Stomach (tissue), 9 donors: Measurements from ENCODE around the gene EDEM2. TPM values are rescaled to one million over a fixed set of nuclear protein-coding genes. Genes with fewer than 3 reads are reported as not detected.

Source experiments
- DNase-seq, 2 donors: peaks; one replicate each; pipeline versions ENCODE4 v3.0.0 to v3.0.0-alpha.2; 2013 to 2019
- H3K27ac ChIP-seq, 5 donors: fragments of 200-600 bp in 4 of 5; sonication (generic) in 4 of 5; one replicate each; pipeline ENCODE4 v1.5.1; 2013 to 2019; ENCODE audit warnings: mild to moderate bottlenecking in 1 of 5, moderate library complexity in 1 of 5
- H3K27me3 ChIP-seq, 3 donors: fragments of 200-600 bp; sonication (generic); one replicate each; pipeline ENCODE4 v1.5.1; 2017 to 2019; ENCODE audit warnings: mixed run types in 1 of 3
- H3K36me3 ChIP-seq, 4 donors: fragments of 200-600 bp; sonication (generic); 1 replicate in 3 of 4; 2 replicates in 1 of 4; pipeline ENCODE4 v1.5.1; 2016 to 2019
- H3K4me1 ChIP-seq, 4 donors: fragments of 200-600 bp; sonication (generic); one replicate each; pipeline ENCODE4 v1.5.1; 2016 to 2019
- H3K4me3 ChIP-seq, 4 donors: fragments of 200-600 bp; sonication (generic) in 3 of 4; one replicate each; pipeline ENCODE4 v1.5.1; 2016 to 2019; ENCODE audit warnings: mild to moderate bottlenecking in 1 of 4
- H3K9me3 ChIP-seq, 4 donors: fragments of 200-600 bp; sonication (generic); one replicate each; pipeline ENCODE4 v1.5.1; 2016 to 2019
- EP300 ChIP-seq: sonication (generic); formaldehyde crosslinking; IDR thresholded peaks from one replicate; pipeline ENCODE4 v1.6.1; 2017; ENCODE audit warnings: antibody characterized with exemption
- POLR2A ChIP-seq, 4 donors: fragments of 450-650 bp; IDR thresholded peaks; one replicate each; pipeline ENCODE4 v1.6.1; 2016; ENCODE audit warnings: antibody characterized with exemption in 4 of 4, control low read depth in 2 of 4, mild to moderate bottlenecking in 1 of 4, moderate library complexity in 1 of 4
- POLR2AphosphoS5 ChIP-seq, 3 donors: sonication (generic); formaldehyde crosslinking; IDR thresholded peaks; one replicate each; pipeline ENCODE4 v1.6.1; 2016; ENCODE audit warnings: antibody characterized with exemption in 3 of 3
- WGBS, 5 donors: extraction: QIAGEN DNeasy Blood & Tissue Kit in 3 of 5; methylation state at CpG; one replicate each; pipeline versions ENCODE4 v1.1.5 to v1.1.7; 2013 to 2018; 5-methylcytosine and 5-hydroxymethylcytosine counted together
- intact Hi-C: fragments of 100-400 bp; cut with DNase I; formaldehyde crosslinking; loops from one replicate; pipeline ENCODE4 v1.15.1; 2023; ENCODE audit warnings: low total_unique reads
- polyA plus RNA-seq, 3 donors: library from polyadenylated mRNA; stranded (reverse); fragments of 200-250 nt; gene quantifications; one replicate each; pipeline ENCODE4 v1.2.3, GENCODE V29; 2013
- total RNA-seq, 5 donors: library from RNA; depleted of rRNA; stranded (reverse); fragments of >200 nt; gene quantifications; one replicate each; pipeline versions ENCODE4 v1.1.0 to v1.2.3, GENCODE V29; 2014 to 2016
- TF ChIP-seq, protein P1 (sequence below), 7 experiments: fragments of 450-650 bp in 4 of 7; fragments of 200-600 bp in 3 of 7; sonication (generic) in 3 of 7; IDR thresholded peaks; one replicate each; pipeline ENCODE4 v1.5.1; 2016 to 2019; ENCODE audit warnings: antibody characterized with exemption in 7 of 7, control low read depth in 2 of 7, mild to moderate bottlenecking in 1 of 7
- donor health status: healthy with polysubstance abuse.
- donor health status: Bipolar disorder and iron deficiency.
- donor health status: healthy.

The EDEM2 gene
- total and polyA plus RNA-seq, 8 donors = 7.9 to 55.8 (median 11.4) TPM

DNA sequence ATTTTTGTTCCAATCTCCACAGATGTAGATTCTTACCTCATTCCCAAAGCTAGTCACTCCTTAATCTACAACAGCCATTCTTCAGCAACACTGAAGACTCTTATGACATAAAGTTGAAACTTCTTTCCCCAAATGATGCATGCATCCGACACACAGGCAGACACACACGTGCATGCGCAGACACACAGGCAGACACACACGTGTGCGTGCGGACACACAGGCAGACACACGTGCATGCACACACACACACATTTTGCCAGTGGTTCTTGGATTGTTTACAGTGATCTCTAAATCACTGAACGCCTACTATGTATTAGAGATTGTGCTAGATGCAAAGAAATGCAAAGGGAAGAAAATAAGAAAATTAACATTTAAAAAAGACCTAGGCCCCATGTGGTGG is 45.5 kb downstream of the EDEM2 start:
- TF ChIP-seq POLR2A (IDR thresholded peaks at IDR 0.05) = no peak
- TF ChIP-seq POLR2AphosphoS5 (IDR thresholded peaks at IDR 0.05) = no peak
- TF ChIP-seq, protein P1, sequence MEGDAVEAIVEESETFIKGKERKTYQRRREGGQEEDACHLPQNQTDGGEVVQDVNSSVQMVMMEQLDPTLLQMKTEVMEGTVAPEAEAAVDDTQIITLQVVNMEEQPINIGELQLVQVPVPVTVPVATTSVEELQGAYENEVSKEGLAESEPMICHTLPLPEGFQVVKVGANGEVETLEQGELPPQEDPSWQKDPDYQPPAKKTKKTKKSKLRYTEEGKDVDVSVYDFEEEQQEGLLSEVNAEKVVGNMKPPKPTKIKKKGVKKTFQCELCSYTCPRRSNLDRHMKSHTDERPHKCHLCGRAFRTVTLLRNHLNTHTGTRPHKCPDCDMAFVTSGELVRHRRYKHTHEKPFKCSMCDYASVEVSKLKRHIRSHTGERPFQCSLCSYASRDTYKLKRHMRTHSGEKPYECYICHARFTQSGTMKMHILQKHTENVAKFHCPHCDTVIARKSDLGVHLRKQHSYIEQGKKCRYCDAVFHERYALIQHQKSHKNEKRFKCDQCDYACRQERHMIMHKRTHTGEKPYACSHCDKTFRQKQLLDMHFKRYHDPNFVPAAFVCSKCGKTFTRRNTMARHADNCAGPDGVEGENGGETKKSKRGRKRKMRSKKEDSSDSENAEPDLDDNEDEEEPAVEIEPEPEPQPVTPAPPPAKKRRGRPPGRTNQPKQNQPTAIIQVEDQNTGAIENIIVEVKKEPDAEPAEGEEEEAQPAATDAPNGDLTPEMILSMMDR (IDR thresholded peaks at IDR 0.05) = no peak
- DNase-seq = no peak
- intact Hi-C loops = no loop called here
- H3K27me3 ChIP-seq = no peaks in the 10 kb centered on the region
- 86 to 91% (median 91%) methylated on average over 8 of the region's 8 CpGs for WGBS, 5 donors
- H3K27ac ChIP-seq = no peak overlapping the region
- H3K36me3 ChIP-seq = no peaks in the 10 kb centered on the region
- no peaks in the 10 kb centered on the region for H3K9me3 ChIP-seq
- H3K4me1 ChIP-seq = peaks cover 0 to 1% (median under 1%) of the 10 kb centered on the region in 4 donors
- no peak overlapping the region for H3K4me3 ChIP-seq

DNA sequence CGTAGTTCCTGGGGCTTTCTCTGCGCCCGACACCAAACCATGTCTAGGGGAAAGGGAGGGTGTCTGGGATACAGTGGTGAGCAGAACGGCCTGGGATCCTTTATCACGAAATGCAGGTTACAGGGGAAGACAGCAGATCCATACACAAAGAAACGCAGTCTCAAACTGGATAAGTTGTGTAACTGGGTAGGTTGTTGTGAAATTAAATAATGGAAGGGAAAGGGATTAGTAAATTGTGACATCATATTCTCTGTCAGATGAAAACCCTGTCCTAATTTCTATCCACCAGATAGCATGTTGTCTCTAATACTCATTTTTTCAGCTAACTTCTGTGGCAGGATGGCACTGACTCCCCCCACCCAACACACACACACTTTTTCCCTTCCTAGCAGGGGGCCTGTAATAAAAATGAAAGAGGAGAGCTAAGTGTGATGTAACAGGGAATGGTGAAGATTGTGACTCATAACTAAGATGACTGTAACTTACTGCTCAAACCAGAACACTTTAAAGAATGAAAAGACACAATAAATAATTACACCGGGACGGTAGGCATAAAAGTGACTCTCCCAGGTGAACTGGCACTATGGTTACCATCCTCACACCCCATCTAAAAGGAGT is 53.8 kb downstream of the EDEM2 start:
- intact Hi-C loops = no loop called here
- Histone ChIP-seq H3K4me1 (peaks cover 17 to 54% (median 43%) of the 10 kb centered on the region in 4 donors), H3K36me3 (peaks cover 0 to 13% (median 10%) of the 10 kb centered on the region in 4 donors), H3K27ac (peak overlapping the region; percentile 87 to 97 (median 96)), H3K4me3 (peak overlapping the region; percentile 60 to 93 (median 77)), H3K9me3 (no peaks in the 10 kb centered on the region), H3K27me3 (no peaks in the 10 kb centered on the region)
- TF ChIP-seq POLR2AphosphoS5 (IDR thresholded peaks at IDR 0.05) (no peak), EP300 (no peak), POLR2A (IDR thresholded peaks at IDR 0.05) (no peak)
- TF ChIP-seq, protein P1 (IDR thresholded peaks at IDR 0.05) = no peak
- WGBS, 5 donors = 68 to 83% (median 78%) methylated on average over 8 of the region's 8 CpGs
- no peak for DNase-seq

DNA sequence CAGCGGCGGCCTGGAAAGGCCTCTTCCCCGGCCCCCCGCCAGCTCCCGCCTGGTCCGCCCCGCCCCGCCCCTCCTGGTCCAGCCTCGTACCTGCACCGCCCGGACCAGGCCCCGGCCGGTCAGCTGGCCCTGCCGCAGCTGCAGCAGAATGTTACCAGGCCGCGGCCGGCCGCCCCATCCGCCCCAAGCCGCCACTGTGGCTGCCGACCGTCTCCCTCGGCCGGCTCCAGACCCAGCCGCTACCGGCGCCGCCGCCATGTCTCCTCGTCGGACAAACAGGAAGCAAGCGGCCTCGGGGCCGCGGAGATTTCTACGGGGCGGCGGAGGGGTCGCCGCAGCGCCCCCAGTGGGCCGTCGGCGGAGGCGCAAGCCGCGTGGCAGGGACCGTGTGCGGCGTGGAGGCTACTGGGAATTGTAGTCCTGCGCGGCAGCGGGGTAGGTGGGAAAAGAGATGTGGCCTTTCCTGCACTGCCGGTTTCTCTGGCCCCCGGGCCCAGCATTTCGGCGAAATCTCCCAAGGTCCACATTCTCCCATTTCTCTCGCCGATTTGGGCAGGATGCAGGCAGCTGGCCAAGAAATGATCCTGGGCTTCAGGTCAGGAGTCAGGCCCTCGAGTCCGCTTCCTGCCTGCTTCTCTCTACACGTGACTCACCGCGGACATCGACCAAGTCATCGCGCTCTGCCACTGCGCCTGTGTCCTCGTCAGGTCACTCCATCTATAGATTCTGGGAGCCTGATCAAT is 54.4 kb downstream of the EDEM2 start, which contains the start of gene TRPC4AP:
Gene TRPC4AP, minus strand, starts transcription at position 284 of the 743 bp plus-strand sequence. Its CDS starts 26 bp downstream, at position 258.
- Histone ChIP-seq H3K36me3 (peaks cover 0 to 13% (median 10%) of the 10 kb centered on the region in 4 donors), H3K4me1 (peaks cover 24 to 60% (median 50%) of the 10 kb centered on the region in 4 donors), H3K27ac (peak within 1 kb of the TSS; percentile 87 to 97 (median 96)), H3K4me3 (peak within 1 kb of the TSS; percentile 60 to 93 (median 77)), H3K27me3 (no peaks in the 10 kb centered on the region), H3K9me3 (no peaks in the 10 kb centered on the region)
- intact Hi-C loops = no loop called here
- 2 to 5% (median 3%) methylated on average over 16 to 69 of the region's 69 CpGs for WGBS, 5 donors
- peak; percentile 92 to 97 for DNase-seq
- TF ChIP-seq EP300 = peak; percentile 3
- peak; percentile 83 to 95 (median 87) for TF ChIP-seq POLR2AphosphoS5 (IDR thresholded peaks at IDR 0.05)
- peak in 1 of 4 donors; percentile 61 for TF ChIP-seq POLR2A (IDR thresholded peaks at IDR 0.05)
- TF ChIP-seq, protein P1 (IDR thresholded peaks at IDR 0.05) = peak in 6 of 7 experiments; percentile 42 to 99 (median 97)

DNA sequence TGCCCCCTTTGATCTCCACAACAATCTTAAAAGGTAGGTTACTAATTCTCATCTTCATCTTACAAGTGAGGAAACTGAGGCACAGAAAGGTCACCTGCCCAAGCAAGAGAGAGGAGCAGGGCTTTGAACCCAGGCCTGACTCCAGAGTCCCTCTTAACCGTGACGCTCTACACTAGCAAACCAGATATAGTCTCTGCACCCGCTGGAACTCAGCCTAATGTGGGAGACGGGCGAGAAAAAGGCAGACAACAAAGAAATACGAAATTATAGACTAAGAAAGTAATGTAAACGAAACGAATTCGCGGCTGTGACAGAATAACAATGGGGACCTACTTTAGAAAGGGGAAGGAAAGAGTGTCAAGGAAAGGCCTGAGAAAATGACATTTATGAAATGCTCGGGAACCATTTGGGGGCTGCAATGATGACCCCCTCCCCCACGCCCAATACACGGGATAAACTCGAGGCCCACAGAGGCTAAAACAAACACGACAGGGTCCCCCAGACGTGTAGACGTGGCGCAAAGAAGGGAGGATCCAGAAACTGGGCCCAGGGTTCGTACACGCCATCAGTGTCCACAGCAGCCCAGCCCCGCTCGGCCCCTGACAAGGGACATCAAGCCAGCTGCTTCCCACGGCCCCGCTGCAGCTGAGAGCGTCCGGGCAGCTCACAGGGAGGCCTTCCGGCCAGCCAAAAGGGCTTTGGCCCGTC is 55.2 kb downstream of the EDEM2 start:
- H3K36me3 ChIP-seq = peaks cover 0 to 13% (median 10%) of the 10 kb centered on the region in 4 donors
- peak in 1 of 2 donors; percentile 59 for DNase-seq
- H3K4me3 ChIP-seq = peak overlapping the region; percentile 60 to 93 (median 77)
- peaks cover 26 to 68% (median 55%) of the 10 kb centered on the region in 4 donors for H3K4me1 ChIP-seq
- H3K27me3 ChIP-seq = no peaks in the 10 kb centered on the region
- H3K27ac ChIP-seq = peak overlapping the region; percentile 87 to 97 (median 96)
- 0 to 1% (median 1%) methylated on average over 19 to 28 of the region's 28 CpGs for WGBS, 5 donors
- intact Hi-C loops = no loop called here
- no peaks in the 10 kb centered on the region for H3K9me3 ChIP-seq
- TF ChIP-seq EP300 (no peak), POLR2AphosphoS5 (IDR thresholded peaks at IDR 0.05) (no peak), POLR2A (IDR thresholded peaks at IDR 0.05) (no peak)
- TF ChIP-seq, protein P1 (IDR thresholded peaks at IDR 0.05) = no peak
